Activated T-cell treated with anti-CD3 and anti-CD28 coated beads, Interleukin-2, amount 50 U/mL, for 4 hours (primary cell): Measurements from ENCODE around the gene CSMD2. TPM values are rescaled to one million over a fixed set of nuclear protein-coding genes. Genes with fewer than 3 reads are reported as not detected.

Source experiments
- ATAC-seq, 2 donors: fragments of 200-7000 bp; cut with Tn5 transposase; one replicate each; pipeline ENCODE4 v1.10.0; 2021
- DNase-seq: peaks from one replicate; pipeline ENCODE4 v3.0.0-alpha.2; 2020
- H3K27me3 Mint-ChIP-seq: one replicate; pipeline ENCODE4 v1.8.0; 2021; ENCODE audit warnings: low read depth, mixed read lengths
- H3K36me3 Mint-ChIP-seq: one replicate; pipeline ENCODE4 v1.8.0; 2022; ENCODE audit warnings: mixed read lengths; ENCODE audit not compliant: insufficient read depth
- H3K4me1 Mint-ChIP-seq: one replicate; pipeline ENCODE4 v1.8.0; 2021; ENCODE audit warnings: low read depth, mixed read lengths
- H3K4me3 Mint-ChIP-seq: one replicate; pipeline ENCODE4 v1.8.0; 2021; ENCODE audit warnings: mild to moderate bottlenecking, moderate library complexity, mixed read lengths
- H3K9me3 Mint-ChIP-seq: one replicate; pipeline ENCODE4 v1.8.0; 2021; ENCODE audit warnings: mixed read lengths
- total RNA-seq, 3 donors: library from RNA; stranded (reverse); gene quantifications; one replicate each; pipeline ENCODE4 v1.2.1, GENCODE V29; 2021

CSMD2 gene
- total RNA-seq, 3 donors from 2014 or later: not detected

DNA sequence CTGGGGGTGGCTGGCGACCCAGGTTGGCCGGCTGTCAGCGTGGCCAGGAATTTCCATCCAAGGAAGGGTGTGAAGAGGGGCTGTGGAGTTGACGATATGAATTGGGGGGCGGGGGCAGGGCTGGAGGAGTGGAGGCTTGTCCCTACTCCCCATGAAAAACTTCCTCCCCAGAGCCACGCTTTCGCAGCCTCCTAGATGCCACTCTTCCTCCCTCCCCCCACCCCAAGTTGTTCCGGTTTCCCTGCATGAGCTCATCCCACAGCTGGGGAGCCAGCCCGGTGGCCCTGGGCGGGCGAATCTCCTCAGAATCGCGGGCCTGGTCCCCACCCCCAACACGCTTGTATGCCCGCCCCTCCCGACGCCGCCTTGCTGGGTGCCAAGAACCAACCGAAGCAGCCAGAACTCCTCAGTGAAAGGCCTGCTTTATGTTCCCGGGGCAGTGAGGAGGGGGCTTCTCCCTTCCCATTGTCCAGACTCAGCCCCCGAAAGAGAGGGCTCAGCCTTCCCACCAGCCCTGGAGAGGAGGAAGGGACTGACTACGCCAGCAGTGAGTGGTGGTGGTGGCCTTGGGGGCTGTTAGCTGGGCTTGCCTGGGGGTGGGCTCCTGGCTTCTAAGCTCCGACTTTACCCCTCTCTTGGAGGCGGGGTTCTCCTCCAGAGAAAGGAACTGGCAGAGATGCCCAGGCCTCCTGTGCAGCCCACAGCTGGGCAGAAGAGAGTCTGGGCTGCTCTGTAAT is 1.8 kb upstream of the CSMD2 start:
- no peak for DNase-seq
- Mint-ChIP-seq H3K27me3 (peaks cover 57% of the 10 kb centered on the region), H3K9me3 (no peaks in the 10 kb centered on the region), H3K36me3 (no peaks in the 10 kb centered on the region), H3K4me3 (no peak overlapping the region), H3K4me1 (peaks cover 8% of the 10 kb centered on the region)
- no peak for ATAC-seq

DNA sequence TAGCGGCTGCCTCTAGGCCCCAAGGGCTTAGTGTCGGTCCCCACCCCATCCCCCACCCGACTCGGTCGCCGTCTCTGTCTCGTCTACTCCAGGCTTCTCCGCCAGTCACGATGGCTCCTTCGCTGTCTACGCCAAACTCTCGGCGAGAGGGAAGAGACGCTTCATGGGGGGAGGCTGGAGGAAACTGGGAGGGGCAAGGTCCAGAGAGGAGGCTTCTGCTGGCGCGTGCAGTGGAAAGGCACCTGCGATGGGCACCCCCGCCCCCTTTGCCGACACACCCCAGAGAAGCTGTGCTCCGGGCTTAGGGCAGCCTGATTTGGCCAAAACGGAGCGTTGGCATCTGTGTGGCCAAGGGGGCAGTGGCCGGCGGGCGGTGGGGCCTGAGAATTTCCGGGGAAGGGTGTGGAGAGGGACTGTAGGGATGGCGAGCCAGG is 1.2 kb upstream of the CSMD2 start:
- DNase-seq (no peak), ATAC-seq (no peak)
- H3K4me3 Mint-ChIP-seq: no peak overlapping the region
- H3K27me3 Mint-ChIP-seq: peaks cover 62% of the 10 kb centered on the region
- no peaks in the 10 kb centered on the region for H3K9me3 Mint-ChIP-seq
- H3K36me3 Mint-ChIP-seq: no peaks in the 10 kb centered on the region
- peaks cover 8% of the 10 kb centered on the region for H3K4me1 Mint-ChIP-seq

DNA sequence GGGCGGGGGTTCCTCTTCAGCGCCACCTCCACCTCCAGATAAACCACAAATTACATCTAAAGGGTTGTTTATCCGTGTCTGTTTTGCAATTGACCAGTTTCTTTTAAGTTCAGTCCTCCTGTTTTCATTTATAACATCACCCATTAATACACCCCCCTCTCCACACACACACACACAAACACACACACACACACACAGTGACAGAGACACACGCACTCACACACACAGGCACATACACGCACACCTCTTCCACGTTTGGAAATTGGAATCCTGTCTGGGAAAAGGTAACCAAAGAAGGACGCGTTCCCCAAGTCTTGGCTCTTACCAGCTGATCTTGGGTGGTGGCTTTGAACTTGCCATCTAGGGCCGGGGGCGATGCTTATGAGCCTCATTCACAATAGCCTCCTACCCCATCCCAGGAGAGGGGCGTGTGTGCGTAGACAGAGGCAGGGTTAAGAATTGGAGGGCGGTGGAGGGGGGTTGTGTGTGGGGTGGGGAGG is 442 bp upstream of the CSMD2 start:
- Mint-ChIP-seq H3K4me3 (peak overlapping the region; percentile 19), H3K9me3 (no peaks in the 10 kb centered on the region), H3K27me3 (peaks cover 63% of the 10 kb centered on the region), H3K4me1 (peaks cover 8% of the 10 kb centered on the region), H3K36me3 (no peaks in the 10 kb centered on the region)
- no peak for ATAC-seq
- no peak for DNase-seq

DNA sequence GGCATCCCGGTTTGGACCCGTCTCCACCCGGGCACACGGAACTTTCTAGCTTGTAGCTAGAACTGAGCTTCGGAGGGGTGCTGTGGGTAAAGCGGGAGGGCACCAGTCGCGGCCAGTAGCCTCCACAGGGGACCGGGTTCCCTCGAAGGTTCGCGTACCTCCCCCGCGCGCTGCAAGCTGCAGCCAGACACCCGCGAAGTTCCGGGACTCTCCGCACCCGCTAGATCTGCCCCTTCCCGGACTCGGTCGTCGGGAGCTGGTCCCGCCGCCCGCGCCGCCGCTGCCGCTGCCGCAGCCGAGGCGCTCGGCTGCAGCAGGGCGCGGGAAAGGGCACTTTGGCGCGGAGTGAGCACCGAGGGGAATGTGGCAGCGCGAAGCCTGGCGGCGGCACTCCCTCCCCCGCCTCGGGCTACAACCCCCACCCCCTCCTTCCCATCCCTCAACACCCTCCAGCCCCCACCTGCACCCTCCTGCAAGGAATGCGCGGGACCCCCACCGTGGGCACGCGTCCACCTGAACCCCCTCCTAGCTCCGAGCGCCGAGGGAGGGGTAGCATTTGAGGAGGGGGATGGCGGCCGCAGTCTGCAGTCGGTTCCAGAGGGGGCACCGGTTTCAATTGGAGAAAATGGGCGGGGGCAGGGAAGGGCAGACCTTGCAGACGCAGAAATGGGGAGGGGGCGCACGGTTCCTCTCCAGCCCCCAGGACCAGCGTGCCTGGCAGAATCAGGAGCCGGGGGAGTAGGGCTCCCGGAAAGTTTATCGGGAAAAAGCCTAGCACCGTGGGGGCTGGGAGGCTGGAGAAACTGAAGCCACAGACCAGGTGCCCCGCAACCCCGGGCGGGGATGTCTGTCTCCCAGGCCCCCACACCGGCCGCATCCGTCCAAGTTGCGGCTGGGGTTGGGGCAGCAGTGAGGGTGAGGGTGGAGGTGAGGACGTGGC is 968 bp downstream of the CSMD2 start:
- no peaks in the 10 kb centered on the region for H3K36me3 Mint-ChIP-seq
- no peaks in the 10 kb centered on the region for H3K9me3 Mint-ChIP-seq
- peaks cover 8% of the 10 kb centered on the region for H3K4me1 Mint-ChIP-seq
- no peak overlapping the region for H3K4me3 Mint-ChIP-seq
- ATAC-seq (no peak), DNase-seq (no peak)
- H3K27me3 Mint-ChIP-seq: peaks cover 69% of the 10 kb centered on the region

DNA sequence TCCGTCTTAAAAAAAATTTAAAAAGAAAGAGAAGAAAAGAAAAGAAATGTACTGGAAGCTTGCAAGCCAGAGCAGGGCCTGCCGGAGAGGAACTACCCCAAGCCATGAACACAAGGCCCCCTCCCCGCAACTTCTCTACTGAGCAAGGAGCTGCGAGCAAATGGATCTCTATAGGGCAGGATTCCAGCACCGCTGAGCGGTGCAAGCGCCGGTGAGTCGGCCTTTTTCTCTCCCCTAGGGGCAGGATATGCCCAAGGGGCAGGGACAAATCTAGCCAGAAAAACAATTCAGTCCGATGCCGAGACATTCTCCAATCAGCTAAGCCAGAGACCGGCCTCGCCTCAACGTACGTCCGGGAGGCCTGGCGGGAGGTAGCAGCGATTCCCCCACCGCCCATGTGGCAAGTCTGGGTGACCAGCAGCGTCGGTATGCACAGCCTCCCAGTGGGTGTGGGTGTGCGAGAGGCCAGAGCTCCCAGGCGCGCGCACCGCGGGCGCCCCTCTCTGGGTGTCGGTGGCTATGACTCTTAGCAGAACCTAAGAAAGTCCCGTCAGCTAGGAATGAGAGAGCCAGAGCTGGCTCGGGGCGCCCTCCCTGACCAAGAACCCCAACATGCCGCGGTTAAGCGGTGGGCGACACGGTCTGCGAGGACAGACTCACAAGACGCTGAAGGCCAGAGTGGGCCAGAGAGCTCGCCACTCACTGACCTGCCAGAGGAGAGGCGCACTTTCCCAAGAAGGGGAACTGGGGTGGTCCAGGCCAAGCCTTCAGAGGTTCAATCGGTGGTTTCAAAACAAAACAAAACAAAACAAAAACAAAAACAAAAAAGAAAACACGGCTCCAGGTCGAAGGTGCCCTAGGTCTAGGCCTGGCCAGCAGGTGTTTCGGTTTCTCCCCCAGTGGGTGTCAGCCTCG is 1.9 kb downstream of the CSMD2 start:
- peaks cover 66% of the 10 kb centered on the region for H3K27me3 Mint-ChIP-seq
- DNase-seq (no peak), ATAC-seq (peak; percentile 43 to 58)
- peaks cover 8% of the 10 kb centered on the region for H3K4me1 Mint-ChIP-seq
- H3K9me3 Mint-ChIP-seq: no peaks in the 10 kb centered on the region
- H3K36me3 Mint-ChIP-seq: no peaks in the 10 kb centered on the region
- peak overlapping the region; percentile 21 for H3K4me3 Mint-ChIP-seq

DNA sequence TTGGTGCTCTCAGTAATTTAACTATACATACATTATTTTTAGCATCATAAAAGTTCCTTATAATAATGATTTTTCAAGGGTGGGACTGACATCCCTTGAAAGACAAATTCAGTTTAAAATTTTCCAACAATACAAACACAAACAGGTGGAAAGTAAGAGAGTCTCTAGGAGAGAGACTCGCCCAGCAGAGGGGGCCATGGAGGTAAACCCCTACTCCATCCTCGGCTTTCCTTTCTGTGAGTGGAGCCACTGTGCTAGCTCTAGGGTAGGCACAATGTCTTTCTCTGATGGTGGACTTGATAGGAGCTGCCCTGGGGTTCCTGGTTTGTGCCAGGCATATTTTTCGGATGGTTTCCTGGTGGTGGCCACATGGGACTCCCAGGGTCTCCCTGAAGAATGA is 8.3 kb downstream of the CSMD2 start:
- Mint-ChIP-seq H3K9me3 (no peaks in the 10 kb centered on the region), H3K4me1 (no peaks in the 10 kb centered on the region), H3K4me3 (no peak overlapping the region), H3K27me3 (peaks cover 27% of the 10 kb centered on the region), H3K36me3 (no peaks in the 10 kb centered on the region)
- ATAC-seq (no peak), DNase-seq (no peak)

DNA sequence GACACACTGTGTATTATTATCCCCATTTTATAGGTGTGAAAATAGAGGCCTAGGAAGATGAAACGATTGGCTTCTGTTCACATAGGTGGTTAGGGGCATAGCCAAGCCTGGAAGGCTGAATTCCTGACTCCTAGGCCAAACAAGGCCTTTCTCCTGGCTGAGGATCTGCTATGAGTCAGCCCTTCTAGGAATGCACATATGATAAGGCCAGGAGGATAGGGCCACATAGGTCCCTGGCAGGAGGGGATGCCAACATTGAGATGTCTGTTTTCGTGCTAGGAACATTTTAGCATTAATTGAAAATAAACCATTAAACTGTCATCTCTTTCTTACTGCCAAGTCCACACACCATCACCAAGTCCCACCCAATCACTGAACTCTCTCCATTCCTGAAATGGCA is 9.2 kb downstream of the CSMD2 start:
- no peaks in the 10 kb centered on the region for H3K9me3 Mint-ChIP-seq
- H3K27me3 Mint-ChIP-seq: peaks cover 21% of the 10 kb centered on the region
- H3K36me3 Mint-ChIP-seq: no peaks in the 10 kb centered on the region
- H3K4me3 Mint-ChIP-seq: no peak overlapping the region
- no peaks in the 10 kb centered on the region for H3K4me1 Mint-ChIP-seq
- ATAC-seq: no peak
- no peak for DNase-seq

DNA sequence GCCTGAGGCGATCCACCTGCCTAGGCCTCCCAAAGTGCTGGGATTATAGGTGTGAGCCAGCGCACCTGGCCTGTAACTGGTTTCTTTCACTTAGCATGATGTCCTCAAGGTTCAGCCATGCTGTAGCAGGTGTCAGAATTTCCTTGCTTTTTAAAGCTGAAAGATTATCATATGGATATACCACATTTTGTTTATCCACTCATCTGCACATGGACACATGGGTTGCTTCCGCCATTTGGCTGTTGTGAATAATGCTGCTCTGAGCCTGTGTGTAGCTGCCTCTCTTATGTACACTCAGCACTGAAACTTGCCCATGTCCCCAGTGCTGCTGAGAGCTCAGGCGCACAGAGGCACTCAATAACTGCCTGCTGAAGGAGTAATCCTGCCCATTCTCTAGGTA is 11.8 kb downstream of the CSMD2 start:
- H3K36me3 Mint-ChIP-seq: no peaks in the 10 kb centered on the region
- peaks cover 11% of the 10 kb centered on the region for H3K27me3 Mint-ChIP-seq
- DNase-seq (no peak), ATAC-seq (no peak)
- no peak overlapping the region for H3K4me3 Mint-ChIP-seq
- H3K4me1 Mint-ChIP-seq: no peaks in the 10 kb centered on the region
- no peaks in the 10 kb centered on the region for H3K9me3 Mint-ChIP-seq

DNA sequence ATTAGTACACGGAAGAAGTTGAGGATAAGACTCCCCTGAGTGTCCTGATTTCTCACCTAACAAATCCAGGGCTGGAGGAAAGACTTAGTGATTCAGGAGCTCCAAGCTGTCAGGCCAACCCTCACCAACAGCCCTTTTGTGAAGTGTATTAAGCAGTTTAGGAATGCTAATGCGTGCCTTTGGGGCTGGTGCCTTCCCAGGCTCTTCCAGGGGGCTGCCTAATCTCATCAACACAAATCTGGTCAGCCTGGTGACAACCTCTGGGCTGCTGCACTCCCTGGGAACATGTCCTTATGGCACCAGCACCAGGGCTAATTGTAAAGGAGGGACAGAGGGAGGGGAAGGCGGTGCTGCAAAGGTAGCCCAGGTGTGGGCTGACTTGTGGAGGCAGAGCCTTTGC is 15.5 kb downstream of the CSMD2 start:
- ATAC-seq: no peak
- no peaks in the 10 kb centered on the region for H3K36me3 Mint-ChIP-seq
- no peaks in the 10 kb centered on the region for H3K4me1 Mint-ChIP-seq
- no peaks in the 10 kb centered on the region for H3K9me3 Mint-ChIP-seq
- peaks cover 16% of the 10 kb centered on the region for H3K27me3 Mint-ChIP-seq
- DNase-seq: no peak
- H3K4me3 Mint-ChIP-seq: no peak overlapping the region

DNA sequence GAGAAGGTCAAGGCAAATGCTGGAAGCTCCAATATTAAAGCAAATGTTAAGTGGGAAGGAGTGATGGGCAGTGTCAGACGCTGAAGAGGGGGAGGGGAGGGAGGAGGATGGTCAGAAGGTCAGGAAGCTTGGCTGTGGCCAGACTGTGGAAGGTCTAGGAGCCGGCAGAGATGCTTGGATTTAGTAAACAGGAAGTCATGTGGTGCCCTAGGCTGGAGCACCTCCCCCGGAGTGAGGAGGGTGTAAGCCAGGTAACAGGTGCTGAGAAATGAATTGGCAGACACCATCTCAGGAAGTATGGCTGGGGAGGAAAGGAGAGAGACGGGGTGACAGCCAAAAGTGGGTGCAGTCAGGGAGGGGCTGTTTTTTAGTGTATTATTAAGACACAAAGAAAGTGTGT is 17.7 kb downstream of the CSMD2 start:
- no peak for ATAC-seq
- Mint-ChIP-seq H3K4me3 (no peak overlapping the region), H3K36me3 (no peaks in the 10 kb centered on the region), H3K27me3 (peaks cover 14% of the 10 kb centered on the region), H3K4me1 (no peaks in the 10 kb centered on the region), H3K9me3 (no peaks in the 10 kb centered on the region)
- DNase-seq: no peak

DNA sequence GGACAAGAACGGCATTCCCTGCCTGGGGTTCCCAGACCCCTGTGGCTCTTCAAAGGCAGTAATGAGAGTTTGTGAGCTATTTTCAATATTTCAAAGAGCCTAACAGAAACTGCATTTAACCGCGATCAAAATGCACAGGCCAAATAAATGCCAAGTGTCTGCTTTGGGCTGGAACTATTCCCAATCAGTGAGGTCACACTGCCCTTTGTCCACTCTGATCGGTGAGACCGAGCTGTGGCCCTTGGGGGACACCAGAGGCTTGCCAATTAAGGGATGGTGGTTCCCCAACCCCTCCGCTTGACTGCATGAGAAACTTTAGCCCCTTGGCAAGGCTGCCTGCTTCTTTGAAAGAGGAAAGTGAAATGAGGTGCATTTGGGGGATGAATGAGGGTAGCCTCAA is 20.3 kb downstream of the CSMD2 start:
- H3K36me3 Mint-ChIP-seq: no peaks in the 10 kb centered on the region
- no peaks in the 10 kb centered on the region for H3K4me1 Mint-ChIP-seq
- ATAC-seq (no peak), DNase-seq (no peak)
- H3K9me3 Mint-ChIP-seq: no peaks in the 10 kb centered on the region
- no peak overlapping the region for H3K4me3 Mint-ChIP-seq
- H3K27me3 Mint-ChIP-seq: peaks cover 15% of the 10 kb centered on the region

DNA sequence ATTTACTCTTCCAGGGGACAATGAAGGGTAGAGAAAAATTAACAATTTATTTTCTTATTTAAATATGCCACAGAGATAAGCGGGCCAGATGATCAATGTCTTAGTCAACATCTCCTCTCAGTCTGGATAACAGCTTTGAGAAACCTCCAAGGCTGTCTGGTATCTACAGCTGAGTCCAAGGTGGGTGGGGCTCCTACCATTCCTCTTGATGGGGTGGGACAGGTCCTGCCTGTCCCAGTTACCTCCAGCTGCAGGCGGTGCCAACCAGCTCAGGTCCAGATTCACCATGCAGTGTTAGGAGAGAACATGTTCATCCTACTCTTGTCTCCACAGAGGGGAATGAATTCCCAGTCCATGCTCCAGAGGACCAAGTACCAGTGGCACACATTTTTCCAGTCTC is 21.1 kb downstream of the CSMD2 start:
- DNase-seq (no peak), ATAC-seq (no peak)
- no peaks in the 10 kb centered on the region for H3K36me3 Mint-ChIP-seq
- no peaks in the 10 kb centered on the region for H3K4me1 Mint-ChIP-seq
- H3K27me3 Mint-ChIP-seq: peaks cover 15% of the 10 kb centered on the region
- no peak overlapping the region for H3K4me3 Mint-ChIP-seq
- no peaks in the 10 kb centered on the region for H3K9me3 Mint-ChIP-seq

DNA sequence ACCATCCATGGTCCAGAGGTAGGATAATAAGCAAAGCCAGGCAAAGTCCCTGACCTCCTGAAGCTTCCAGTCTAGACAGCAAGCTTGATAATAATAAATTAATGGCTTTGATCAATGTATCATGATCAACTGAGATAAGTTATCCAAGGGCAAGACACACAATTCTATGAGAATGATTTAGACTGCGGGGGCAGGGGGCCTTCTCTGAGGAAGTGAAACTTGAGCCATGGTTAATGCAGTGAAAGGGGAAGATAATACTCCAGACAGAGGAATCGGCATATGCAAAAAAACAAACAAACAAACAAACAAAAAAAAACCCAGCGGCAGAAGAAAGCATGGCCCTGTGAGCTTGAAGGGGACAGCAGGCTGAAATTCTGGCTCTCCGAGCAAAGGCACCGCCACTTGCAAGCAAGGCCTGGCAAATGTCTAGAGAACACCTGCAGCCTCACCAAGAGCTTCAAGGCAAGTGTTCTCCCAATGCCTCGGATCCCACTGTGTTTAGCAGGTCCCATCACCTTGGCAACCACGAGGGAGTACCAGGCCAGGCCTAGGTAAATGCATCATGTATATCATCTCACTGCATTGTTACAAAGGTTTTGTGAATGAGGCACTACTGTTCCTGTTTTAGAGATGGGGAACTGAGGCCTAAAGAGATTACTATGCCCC is 24.9 kb downstream of the CSMD2 start:
- ATAC-seq (no peak), DNase-seq (no peak)
- H3K4me1 Mint-ChIP-seq: no peaks in the 10 kb centered on the region
- H3K9me3 Mint-ChIP-seq: no peaks in the 10 kb centered on the region
- no peaks in the 10 kb centered on the region for H3K36me3 Mint-ChIP-seq
- H3K27me3 Mint-ChIP-seq: peaks cover 4% of the 10 kb centered on the region
- no peak overlapping the region for H3K4me3 Mint-ChIP-seq
